ENCODE results near the gene DEPP1. TPM values are rescaled to one million over a fixed set of nuclear protein-coding genes. Genes with fewer than 3 reads are reported as not detected.

Gene DEPP1
- total and polyA plus RNA-seq, 2 of the 13 experiments (the other 11 are each of a cell fraction or from before 2014, with no cell fraction given) = 14.8 to 270 TPM

DNA sequence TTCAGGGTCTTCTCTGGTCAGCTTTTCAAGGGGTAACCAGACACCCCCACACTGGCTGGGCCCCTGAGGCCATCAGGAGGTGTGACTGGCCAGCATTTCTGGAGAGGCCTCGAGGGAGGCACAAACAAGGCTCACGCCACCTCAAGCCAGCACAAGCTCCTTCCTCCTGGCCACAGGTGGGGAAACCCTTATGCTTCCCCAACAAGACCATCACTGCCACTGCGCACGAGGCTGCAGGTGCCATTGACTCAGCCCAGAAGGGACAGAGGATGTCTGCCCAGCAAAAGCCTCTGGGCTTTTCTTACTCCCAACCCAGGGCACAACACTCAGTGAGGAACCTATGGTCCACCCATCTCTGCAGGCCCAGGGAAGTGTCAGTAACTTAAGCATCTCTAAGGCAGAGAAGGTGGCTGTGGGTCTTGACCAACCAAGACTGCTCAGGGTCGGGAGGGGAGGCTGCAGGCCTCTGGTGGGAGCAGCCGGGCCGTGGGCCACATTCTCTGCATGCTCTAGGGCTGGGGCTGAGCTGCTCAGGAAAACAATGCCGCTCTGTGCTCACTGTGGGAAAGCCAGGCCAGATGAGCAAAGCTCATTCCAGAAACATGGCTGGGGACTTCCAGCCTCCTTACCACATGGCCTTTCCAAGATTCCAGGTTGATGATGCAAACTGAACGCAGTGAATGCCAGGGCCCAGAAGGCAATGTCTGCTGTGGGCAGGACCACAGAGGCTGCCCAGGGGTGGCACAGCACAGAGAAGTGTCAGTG is 43.2 kb downstream of the DEPP1 start (continued):
- TF ChIP-seq, protein P1, sequence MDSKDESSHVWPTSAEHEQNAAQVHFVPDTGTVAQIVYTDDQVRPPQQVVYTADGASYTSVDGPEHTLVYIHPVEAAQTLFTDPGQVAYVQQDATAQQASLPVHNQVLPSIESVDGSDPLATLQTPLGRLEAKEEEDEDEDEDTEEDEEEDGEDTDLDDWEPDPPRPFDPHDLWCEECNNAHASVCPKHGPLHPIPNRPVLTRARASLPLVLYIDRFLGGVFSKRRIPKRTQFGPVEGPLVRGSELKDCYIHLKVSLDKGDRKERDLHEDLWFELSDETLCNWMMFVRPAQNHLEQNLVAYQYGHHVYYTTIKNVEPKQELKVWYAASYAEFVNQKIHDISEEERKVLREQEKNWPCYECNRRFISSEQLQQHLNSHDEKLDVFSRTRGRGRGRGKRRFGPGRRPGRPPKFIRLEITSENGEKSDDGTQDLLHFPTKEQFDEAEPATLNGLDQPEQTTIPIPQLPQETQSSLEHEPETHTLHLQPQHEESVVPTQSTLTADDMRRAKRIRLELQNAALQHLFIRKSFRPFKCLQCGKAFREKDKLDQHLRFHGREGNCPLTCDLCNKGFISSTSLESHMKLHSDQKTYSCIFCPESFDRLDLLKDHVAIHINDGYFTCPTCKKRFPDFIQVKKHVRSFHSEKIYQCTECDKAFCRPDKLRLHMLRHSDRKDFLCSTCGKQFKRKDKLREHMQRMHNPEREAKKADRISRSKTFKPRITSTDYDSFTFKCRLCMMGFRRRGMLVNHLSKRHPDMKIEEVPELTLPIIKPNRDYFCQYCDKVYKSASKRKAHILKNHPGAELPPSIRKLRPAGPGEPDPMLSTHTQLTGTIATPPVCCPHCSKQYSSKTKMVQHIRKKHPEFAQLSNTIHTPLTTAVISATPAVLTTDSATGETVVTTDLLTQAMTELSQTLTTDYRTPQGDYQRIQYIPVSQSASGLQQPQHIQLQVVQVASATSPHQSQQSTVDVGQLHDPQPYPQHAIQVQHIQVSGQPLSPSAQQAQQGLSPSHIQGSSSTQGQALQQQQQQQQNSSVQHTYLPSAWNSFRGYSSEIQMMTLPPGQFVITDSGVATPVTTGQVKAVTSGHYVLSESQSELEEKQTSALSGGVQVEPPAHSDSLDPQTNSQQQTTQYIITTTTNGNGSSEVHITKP (CRISPR knock-in tag; IDR thresholded peaks at IDR 0.05; ENCODE audit: low read depth) = peak; percentile 47; the same call in 1 of the 2 replicates
- TF ChIP-seq ZNF136 (CRISPR knock-in tag; IDR thresholded peaks at IDR 0.05; ENCODE audit: low read depth) = peak; percentile 67; the same call in 1 of the 2 replicates
- peak; percentile 63; the same call in 1 of the 2 replicates for TF ChIP-seq BRD4 (CRISPR knock-in tag; IDR thresholded peaks at IDR 0.05)
- TF ChIP-seq, protein P2, sequence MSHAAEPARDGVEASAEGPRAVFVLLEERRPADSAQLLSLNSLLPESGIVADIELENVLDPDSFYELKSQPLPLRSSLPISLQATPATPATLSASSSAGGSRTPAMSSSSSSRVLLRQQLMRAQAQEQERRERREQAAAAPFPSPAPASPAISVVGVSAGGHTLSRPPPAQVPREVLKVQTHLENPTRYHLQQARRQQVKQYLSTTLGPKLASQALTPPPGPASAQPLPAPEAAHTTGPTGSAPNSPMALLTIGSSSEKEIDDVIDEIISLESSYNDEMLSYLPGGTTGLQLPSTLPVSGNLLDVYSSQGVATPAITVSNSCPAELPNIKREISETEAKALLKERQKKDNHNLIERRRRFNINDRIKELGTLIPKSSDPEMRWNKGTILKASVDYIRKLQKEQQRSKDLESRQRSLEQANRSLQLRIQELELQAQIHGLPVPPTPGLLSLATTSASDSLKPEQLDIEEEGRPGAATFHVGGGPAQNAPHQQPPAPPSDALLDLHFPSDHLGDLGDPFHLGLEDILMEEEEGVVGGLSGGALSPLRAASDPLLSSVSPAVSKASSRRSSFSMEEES (CRISPR knock-in tag; IDR thresholded peaks at IDR 0.05) = peak; percentile 86
- TF ChIP-seq EHMT2 (IDR thresholded peaks at IDR 0.05; ENCODE audit: borderline replicate concordance, low read depth, low read length) = no peak
- peak; percentile 86; the same call in 1 of the 2 replicates for TF ChIP-seq ZNF879 (CRISPR knock-in tag; IDR thresholded peaks at IDR 0.05)
- TF ChIP-seq FOXA1 (IDR thresholded peaks at IDR 0.05) = no peak
- TF ChIP-seq FOXA1 (CRISPR knock-in tag; IDR thresholded peaks at IDR 0.05) = no peak
- TF ChIP-seq, protein P3, sequence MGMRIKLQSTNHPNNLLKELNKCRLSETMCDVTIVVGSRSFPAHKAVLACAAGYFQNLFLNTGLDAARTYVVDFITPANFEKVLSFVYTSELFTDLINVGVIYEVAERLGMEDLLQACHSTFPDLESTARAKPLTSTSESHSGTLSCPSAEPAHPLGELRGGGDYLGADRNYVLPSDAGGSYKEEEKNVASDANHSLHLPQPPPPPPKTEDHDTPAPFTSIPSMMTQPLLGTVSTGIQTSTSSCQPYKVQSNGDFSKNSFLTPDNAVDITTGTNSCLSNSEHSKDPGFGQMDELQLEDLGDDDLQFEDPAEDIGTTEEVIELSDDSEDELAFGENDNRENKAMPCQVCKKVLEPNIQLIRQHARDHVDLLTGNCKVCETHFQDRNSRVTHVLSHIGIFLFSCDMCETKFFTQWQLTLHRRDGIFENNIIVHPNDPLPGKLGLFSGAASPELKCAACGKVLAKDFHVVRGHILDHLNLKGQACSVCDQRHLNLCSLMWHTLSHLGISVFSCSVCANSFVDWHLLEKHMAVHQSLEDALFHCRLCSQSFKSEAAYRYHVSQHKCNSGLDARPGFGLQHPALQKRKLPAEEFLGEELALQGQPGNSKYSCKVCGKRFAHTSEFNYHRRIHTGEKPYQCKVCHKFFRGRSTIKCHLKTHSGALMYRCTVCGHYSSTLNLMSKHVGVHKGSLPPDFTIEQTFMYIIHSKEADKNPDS (CRISPR knock-in tag; IDR thresholded peaks at IDR 0.05) = 0 out of 2 replicates have a peak, but pooled peaks have one; percentile 30
- peak; percentile 77; the same call in 1 of the 2 replicates for TF ChIP-seq SAFB2 (CRISPR knock-in tag; IDR thresholded peaks at IDR 0.05; ENCODE audit: borderline replicate concordance, low read depth)
- TF ChIP-seq RXRB (CRISPR knock-in tag; IDR thresholded peaks at IDR 0.05; ENCODE audit: borderline replicate concordance) = peak; percentile 85
- TF ChIP-seq, protein P4, sequence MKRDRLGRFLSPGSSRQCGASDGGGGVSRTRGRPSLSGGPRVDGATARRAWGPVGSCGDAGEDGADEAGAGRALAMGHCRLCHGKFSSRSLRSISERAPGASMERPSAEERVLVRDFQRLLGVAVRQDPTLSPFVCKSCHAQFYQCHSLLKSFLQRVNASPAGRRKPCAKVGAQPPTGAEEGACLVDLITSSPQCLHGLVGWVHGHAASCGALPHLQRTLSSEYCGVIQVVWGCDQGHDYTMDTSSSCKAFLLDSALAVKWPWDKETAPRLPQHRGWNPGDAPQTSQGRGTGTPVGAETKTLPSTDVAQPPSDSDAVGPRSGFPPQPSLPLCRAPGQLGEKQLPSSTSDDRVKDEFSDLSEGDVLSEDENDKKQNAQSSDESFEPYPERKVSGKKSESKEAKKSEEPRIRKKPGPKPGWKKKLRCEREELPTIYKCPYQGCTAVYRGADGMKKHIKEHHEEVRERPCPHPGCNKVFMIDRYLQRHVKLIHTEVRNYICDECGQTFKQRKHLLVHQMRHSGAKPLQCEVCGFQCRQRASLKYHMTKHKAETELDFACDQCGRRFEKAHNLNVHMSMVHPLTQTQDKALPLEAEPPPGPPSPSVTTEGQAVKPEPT (CRISPR knock-in tag; IDR thresholded peaks at IDR 0.05; ENCODE audit: low read depth) = peak; percentile 80
- TF ChIP-seq, protein P5, sequence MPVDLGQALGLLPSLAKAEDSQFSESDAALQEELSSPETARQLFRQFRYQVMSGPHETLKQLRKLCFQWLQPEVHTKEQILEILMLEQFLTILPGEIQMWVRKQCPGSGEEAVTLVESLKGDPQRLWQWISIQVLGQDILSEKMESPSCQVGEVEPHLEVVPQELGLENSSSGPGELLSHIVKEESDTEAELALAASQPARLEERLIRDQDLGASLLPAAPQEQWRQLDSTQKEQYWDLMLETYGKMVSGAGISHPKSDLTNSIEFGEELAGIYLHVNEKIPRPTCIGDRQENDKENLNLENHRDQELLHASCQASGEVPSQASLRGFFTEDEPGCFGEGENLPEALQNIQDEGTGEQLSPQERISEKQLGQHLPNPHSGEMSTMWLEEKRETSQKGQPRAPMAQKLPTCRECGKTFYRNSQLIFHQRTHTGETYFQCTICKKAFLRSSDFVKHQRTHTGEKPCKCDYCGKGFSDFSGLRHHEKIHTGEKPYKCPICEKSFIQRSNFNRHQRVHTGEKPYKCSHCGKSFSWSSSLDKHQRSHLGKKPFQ (CRISPR knock-in tag; IDR thresholded peaks at IDR 0.05; ENCODE audit: insufficient replicate concordance) = peak; percentile 59
- no peak for TF ChIP-seq JDP2 (CRISPR knock-in tag; IDR thresholded peaks at IDR 0.05; ENCODE audit: borderline replicate concordance)
- no peak; the same call in 1 of the 2 replicates for TF ChIP-seq HOXA5 (CRISPR knock-in tag; IDR thresholded peaks at IDR 0.05)
- TF ChIP-seq ZNF816 (CRISPR knock-in tag; IDR thresholded peaks at IDR 0.05; ENCODE audit: borderline replicate concordance) = no peak
- peak; percentile 96 for TF ChIP-seq ZNF274 (CRISPR knock-in tag; IDR thresholded peaks at IDR 0.05)
